ENCODE measurements around the gene MYO6. TPM values are rescaled to one million over a fixed set of nuclear protein-coding genes. Genes with fewer than 3 reads are reported as not detected.

The MYO6 gene
- total RNA-seq, 1 donor from 2014 or later: 0.44 TPM

GRCh38 chr6:75842191-75842590 lies 93.2 kb downstream of the MYO6 start:
- POLR2A ChIA-PET: no interaction called here
- H3K27ac Mint-ChIP-seq: no peak overlapping the region

GRCh38 chr6:75842732-75843131 lies 93.7 kb downstream of the MYO6 start:
- no peak for TF ChIP-seq CTCF (IDR thresholded peaks at IDR 0.05)
- intact Hi-C loops (cut with micrococcal nuclease): no loop called here
- Mint-ChIP-seq H3K27me3 (peaks cover 3% of the 10 kb centered on the region), H3K36me3 (ENCODE audit: low read depth) (no peaks in the 10 kb centered on the region), H3K4me3 (no peak overlapping the region), H3K4me1 (no peaks in the 10 kb centered on the region), H3K27ac (no peak overlapping the region), H3K9me3 (no peaks in the 10 kb centered on the region)
- no peak for ATAC-seq (ENCODE audit: low read depth)
- DNase-seq: no peak
- POLR2A ChIA-PET: no interaction called here
- CTCF ChIA-PET: no interaction called here

More at GRCh38 chr6:75842191-75842590, 93.2 kb downstream of the MYO6 start:
- ATAC-seq (ENCODE audit: low read depth) (no peak), DNase-seq (no peak)
- no peaks in the 10 kb centered on the region for H3K36me3 Mint-ChIP-seq (ENCODE audit: low read depth)
- no peaks in the 10 kb centered on the region for H3K9me3 Mint-ChIP-seq
- CTCF ChIA-PET: no interaction called here
- no peaks in the 10 kb centered on the region for H3K4me1 Mint-ChIP-seq
- intact Hi-C loops (cut with micrococcal nuclease): no loop called here
- no peak for TF ChIP-seq CTCF (IDR thresholded peaks at IDR 0.05)
- H3K4me3 Mint-ChIP-seq: no peak overlapping the region
- peaks cover 3% of the 10 kb centered on the region for H3K27me3 Mint-ChIP-seq

- Mint-ChIP-seq H3K27me3 (peaks cover under 1% of the 10 kb centered on the region), H3K4me1 (no peaks in the 10 kb centered on the region), H3K27ac (no peak overlapping the region), H3K4me3 (no peak overlapping the region), H3K9me3 (no peaks in the 10 kb centered on the region), H3K36me3 (ENCODE audit: low read depth) (no peaks in the 10 kb centered on the region)
- ATAC-seq (ENCODE audit: low read depth) (no peak), DNase-seq (no peak)
- TF ChIP-seq CTCF (IDR thresholded peaks at IDR 0.05): no peak
- intact Hi-C loops (cut with micrococcal nuclease): no loop called here
- CTCF ChIA-PET: no interaction called here
- POLR2A ChIA-PET: no interaction called here
Measured at GRCh38 chr6:75843396-75843795, 94.4 kb downstream of the MYO6 start.

GRCh38 chr6:75848274-75848673 lies 99.2 kb downstream of the MYO6 start:
- DNase-seq (no peak), ATAC-seq (ENCODE audit: low read depth) (no peak)
- Mint-ChIP-seq H3K4me3 (no peak overlapping the region), H3K4me1 (no peaks in the 10 kb centered on the region), H3K9me3 (no peaks in the 10 kb centered on the region), H3K36me3 (ENCODE audit: low read depth) (no peaks in the 10 kb centered on the region), H3K27me3 (no peaks in the 10 kb centered on the region), H3K27ac (no peak overlapping the region)
- CTCF ChIA-PET: no interaction called here
- intact Hi-C loops (cut with micrococcal nuclease): no loop called here
- POLR2A ChIA-PET: no interaction called here
- no peak for TF ChIP-seq CTCF (IDR thresholded peaks at IDR 0.05)

GRCh38 chr6:75849329-75850025 lies 100.4 kb downstream of the MYO6 start:
- Mint-ChIP-seq H3K9me3 (no peaks in the 10 kb centered on the region), H3K4me3 (no peak overlapping the region), H3K27ac (no peak overlapping the region), H3K36me3 (ENCODE audit: low read depth) (no peaks in the 10 kb centered on the region), H3K4me1 (no peaks in the 10 kb centered on the region), H3K27me3 (no peaks in the 10 kb centered on the region)
- ChIA-PET CTCF (no interaction called here), POLR2A (no interaction called here)
- intact Hi-C loops (cut with micrococcal nuclease): no loop called here
- ATAC-seq (ENCODE audit: low read depth) (no peak), DNase-seq (no peak)
- TF ChIP-seq CTCF (IDR thresholded peaks at IDR 0.05): no peak

Data from activated B cell treated with CpG ODN at 0.5 μM for 24 hours (primary cell).